Hepatocyte (in vitro differentiated cells): ENCODE results near the gene TNS4.

Experiments used
- EZH2 ChIP-seq: fragments of 200-600 bp; sonication (generic); IDR thresholded peaks from 2 replicates; pipeline ENCODE4 v1.6.1; 2016; ENCODE audit warnings: antibody characterized with exemption, mild to moderate bottlenecking, borderline replicate concordance
- TF ChIP-seq, protein P1 (sequence below): fragments of 200-600 bp; sonication (generic); IDR thresholded peaks from 2 replicates; pipeline ENCODE4 v1.5.1; 2016; ENCODE audit warnings: antibody characterized with exemption, mild to moderate bottlenecking; ENCODE audit not compliant: poor library complexity

DNA sequence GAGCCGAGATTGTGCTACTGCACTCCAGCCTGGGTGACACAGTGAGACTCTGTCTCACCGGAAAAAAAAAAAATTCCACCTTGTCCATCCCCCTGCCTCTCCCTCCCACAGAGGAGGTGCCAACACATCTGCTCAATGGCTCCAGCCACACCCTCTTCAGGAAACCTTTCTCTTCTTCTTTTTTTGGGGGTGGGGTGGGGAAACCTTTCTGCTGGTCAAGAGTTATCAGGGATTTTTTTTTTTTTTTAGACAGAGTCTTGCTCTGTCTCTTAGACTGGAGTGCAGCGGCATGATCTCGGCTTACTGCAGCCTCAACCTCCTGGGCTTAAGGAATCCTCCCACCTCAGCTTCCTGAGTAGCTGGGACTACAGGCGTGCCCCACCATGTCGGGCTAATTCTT, 18.7 kb downstream of the TNS4 start:
- TF ChIP-seq, protein P1, sequence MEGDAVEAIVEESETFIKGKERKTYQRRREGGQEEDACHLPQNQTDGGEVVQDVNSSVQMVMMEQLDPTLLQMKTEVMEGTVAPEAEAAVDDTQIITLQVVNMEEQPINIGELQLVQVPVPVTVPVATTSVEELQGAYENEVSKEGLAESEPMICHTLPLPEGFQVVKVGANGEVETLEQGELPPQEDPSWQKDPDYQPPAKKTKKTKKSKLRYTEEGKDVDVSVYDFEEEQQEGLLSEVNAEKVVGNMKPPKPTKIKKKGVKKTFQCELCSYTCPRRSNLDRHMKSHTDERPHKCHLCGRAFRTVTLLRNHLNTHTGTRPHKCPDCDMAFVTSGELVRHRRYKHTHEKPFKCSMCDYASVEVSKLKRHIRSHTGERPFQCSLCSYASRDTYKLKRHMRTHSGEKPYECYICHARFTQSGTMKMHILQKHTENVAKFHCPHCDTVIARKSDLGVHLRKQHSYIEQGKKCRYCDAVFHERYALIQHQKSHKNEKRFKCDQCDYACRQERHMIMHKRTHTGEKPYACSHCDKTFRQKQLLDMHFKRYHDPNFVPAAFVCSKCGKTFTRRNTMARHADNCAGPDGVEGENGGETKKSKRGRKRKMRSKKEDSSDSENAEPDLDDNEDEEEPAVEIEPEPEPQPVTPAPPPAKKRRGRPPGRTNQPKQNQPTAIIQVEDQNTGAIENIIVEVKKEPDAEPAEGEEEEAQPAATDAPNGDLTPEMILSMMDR: no peak
- TF ChIP-seq EZH2: no peak
